ENCODE data around the gene LGALS9B.
"Not testable (repeated sequence)": the region's sequence is repeated elsewhere in the genome, so short reads cannot be mapped to it uniquely, and the experiment has no call there.

The LGALS9B gene

DNA sequence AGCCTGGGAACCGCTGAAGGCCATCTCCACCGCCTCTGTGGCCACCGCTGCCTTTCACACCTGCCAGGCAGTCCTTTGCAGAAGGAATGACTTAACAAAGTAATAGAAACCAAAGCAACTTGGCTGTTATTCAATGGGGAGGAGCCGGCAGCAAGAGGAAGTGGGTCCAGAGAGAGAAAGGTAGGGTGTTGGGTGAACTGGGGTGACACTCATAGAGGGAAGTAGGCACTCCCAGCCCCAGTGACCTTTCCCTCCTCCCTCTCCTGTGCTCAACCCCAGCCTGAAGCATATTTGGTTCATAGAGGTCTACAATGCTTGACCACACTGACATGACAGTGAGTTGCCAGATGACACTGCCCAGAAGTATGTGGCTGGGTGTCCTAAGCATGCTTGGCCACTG is at the start of gene LGALS9B:
TSS of gene LGALS9B (minus strand) at position 93 of the 400 bp plus-strand sequence. CDS start at position 24, 69 bp downstream.
- DNase-seq = not testable (repeated sequence)

DNA sequence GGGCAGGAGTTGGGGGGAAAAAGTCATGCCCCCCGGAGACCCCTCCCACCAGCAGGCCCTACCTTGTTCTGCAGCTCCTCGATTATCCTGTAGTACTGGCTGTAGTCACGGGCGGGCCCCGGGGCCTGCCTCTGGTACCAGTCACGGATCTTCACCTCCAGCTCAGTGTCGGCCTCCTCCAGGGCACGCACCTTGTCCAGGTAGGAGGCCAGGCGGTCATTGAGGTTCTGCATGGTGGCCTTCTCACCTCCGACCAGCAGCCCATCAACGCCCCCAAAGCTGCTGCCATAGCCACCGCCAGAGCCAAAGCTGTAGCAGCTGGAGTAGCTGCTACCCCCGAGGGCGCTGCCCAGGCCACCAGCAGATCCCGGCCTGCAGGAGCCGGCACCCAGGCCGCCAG is 49.6 kb upstream of the LGALS9B start:
- not testable (repeated sequence) for DNase-seq

DNA sequence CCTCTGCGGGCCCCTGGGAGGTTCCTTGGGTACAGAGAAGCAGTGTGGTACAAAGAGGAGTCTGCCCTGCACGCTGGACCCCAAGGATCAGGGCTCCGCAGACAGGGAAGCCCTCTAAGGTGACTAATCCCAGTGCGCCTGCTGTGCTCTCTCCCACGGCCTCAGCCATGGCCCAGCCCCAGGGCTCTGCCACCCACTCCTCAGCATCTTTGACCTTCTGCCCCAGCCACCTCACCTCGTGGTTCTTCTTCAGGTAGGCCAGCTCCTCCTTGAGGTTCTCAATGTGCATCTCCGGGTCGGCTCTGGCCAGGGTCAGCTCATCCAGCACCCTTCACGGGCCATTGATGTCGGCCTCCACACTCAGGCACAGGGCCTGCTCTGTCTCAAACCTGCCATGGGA is 47.8 kb upstream of the LGALS9B start:
- not testable (repeated sequence) for DNase-seq

DNA sequence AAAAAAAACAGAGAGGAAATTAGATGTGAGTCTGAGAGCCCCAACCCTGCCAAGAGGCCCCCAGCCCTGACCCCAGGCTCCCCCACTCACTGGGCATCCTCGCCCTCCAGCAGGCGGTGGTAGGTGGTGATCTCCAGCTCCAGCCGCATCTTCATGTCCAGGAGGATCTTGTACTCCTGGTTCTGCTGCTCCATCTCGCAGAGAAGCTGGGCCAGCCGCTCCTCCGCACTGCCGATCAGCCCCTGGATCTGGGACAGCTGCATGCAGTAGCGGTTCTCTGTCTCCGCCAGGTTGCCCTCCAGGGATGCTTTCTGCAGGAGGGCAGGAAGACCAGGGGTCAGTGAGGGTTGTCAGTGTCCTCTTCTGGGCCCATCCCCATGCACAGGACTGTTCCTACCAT is 46.2 kb upstream of the LGALS9B start:
- not testable (repeated sequence) for DNase-seq

DNA sequence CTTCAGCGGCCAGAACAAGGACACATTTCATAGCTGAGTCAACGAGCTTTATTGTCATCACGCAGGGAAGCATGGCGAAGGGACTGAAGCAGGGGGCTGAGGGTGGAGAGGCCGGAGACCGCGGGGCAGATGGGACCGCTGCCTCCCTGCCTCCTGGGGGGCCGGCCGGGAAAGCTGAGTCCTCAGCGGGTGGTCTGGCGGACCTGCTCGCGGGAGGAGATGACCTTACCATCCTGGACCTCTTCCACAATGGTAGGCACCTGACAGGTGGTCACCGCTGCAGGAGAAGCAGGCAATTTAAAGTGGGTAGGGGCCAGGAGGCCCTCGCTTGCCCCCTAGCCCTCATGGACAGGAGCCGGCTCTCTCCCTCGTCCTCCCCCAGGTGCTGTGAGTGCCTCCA is 45.0 kb upstream of the LGALS9B start:
- DNase-seq = not testable (repeated sequence)

DNA sequence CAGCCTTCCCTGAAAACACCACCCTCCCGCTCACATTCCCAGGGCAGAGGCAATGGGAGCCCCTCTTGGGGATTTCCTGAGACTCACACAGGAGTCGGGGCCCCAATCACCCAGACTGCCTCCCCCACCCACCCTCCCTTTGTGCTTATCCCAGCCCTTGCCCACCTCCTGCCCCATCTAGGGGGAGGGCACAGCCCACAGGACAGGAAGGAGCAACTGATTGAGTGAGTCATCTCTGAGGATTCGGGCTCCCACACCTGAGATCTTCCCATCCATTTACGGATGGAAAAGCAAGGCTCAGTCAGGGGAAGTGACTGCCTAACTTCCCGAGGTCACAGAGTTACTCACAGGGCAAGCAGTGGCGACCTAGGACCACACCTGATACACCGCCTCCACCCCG is 44.4 kb upstream of the LGALS9B start:
- not testable (repeated sequence) for DNase-seq

DNA sequence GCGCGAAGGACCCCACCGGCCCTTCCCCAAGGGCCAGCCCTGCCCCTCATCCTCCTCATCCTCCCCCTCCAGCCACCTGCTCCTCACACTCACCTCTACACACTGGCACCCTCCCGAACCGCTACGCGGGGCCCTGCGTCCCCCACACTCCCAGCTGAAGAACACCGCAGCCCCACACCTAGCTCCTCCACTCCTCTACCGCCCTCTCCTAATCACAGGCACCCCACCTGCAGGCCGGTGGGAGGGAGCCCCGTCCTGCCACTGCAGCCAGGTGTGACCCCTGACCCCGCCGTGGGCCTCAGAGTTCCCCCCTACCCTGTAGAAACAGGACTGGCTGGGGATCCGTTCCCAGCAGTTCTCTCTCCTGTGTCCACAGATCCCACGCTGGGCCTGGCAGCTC is 38.0 kb upstream of the LGALS9B start:
- not testable (repeated sequence) for DNase-seq

DNA sequence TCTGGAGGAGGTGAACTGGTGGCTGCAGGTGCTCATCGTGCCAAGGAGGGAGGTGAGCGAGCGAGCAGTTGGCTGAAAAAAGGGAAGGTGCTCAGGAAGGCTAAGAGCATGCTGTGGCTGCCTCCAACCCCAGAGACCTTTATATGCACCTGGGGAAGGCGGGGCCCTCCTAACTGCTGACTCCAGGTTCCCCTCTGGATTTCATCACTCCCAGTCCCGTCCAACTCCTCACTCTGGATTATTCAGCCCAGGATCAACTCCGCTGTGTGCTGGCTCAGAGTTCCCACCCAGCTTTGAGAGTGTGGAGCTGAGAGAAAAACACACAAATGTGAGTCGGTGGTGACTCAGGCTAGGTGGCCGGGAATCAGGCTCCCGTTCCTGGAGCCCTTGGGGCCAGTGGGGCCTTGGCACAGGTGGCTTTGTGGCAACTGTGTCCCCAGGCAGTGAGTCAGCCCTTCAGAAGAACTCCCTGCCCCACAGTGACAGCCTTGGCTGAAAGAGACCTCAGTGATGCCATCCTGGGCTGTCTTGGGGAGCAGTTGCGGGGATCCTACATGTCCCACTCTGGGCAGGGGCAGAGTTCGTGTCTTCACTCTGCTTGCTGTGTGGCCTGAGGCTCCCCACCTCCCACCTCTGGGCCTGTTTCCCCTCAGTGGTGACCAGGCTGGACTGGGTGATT is 37.2 kb upstream of the LGALS9B start:
- not testable (repeated sequence) for DNase-seq

DNA sequence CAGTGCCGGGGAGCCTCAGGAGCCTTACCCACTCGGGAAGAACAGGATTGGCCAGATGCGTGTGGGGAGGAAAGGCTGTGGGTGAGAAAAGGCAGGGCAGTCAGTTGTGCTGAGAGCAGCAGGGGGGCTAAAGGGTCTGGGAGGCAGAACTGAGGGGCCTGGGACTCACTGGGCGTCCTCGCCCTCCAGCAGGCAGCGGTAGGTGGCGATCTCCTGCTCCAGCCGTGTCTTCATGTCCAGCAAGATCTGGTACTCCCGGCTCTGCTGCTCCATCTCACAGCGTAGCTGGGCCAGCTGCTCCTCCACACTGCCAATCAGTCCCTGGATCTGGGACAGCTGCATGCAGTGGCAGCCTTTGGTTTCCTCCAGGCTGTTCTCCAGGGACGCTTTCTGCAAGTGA is 34.6 kb upstream of the LGALS9B start:
- DNase-seq = not testable (repeated sequence)

DNA sequence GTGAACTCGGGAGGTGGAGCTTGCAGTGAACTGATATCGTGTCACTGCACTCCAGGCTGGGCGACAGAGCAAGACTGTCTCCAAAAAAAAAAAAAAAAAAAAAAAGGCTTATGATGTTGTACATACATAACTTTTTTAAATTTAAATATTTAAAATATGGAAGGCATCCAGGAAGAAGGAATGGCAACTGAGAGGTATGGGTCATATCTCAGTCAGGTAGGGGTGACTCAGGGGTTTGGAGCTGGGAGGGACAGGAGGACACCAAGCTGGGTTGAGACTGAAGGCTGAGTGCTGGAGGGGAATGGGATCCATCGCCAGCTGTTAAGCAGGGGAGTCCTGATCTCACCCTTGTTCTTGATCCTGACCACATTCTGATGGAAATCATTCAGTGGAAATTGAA is 33.0 kb upstream of the LGALS9B start:
- not testable (repeated sequence) for DNase-seq

DNA sequence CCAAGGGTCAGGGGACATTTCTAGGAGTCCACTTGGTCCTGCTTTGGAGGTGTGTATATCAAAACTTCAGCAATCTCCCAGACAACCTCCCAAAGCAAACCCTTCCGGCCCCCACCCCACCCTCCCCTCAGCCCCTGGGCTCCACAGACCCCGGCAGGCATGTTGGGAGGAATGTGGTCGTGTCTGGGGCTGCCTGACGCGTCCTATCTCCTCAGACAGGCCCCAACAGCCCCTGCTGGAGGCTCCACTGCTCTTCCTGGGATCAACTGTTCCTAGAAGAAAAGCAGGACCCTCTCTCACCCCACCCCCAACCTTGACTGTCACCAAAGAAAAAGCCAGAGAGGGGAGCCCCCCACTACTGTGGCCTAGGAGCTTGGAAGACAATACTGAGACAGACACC is 28.1 kb upstream of the LGALS9B start:
- not testable (repeated sequence) for DNase-seq

DNA sequence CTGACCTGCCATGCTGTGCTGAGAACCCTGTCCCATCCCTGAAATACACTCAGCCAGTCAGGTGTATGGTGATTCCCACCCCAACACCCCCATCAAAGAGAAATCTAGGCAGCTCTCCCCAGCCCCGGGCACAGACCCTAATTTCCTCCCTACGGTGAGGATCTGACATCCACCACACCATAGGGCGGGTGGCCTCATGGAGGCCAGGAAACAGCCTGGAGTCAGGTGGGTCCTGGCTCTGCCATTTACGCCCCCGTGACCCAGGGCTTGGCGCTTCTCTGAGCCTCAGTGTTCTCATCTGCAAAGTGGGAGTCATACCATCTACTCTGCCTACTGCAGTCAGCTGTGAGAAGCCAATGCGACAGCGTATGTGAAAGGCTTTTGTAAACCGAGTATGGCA is 27.4 kb upstream of the LGALS9B start:
- DNase-seq = not testable (repeated sequence)

DNA sequence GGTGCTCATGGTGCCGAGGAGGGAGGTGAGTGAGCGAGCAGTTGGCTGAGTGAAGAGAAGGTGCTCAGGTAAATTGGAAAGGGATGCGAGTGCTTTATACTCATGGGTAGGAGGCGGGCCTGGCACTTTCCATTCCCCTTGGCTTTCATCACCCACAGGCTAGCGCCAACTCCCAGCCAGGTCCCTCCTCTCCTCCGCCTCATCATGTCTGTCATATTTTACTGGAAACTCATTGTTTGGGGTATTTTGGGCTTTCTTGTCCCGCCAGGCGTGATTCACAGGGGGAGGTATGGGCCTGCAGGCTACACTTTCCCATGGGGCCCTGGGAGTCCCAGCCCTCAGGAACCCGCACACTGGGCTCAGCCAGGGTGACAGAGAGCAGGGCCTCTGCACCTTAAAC is 26.8 kb upstream of the LGALS9B start:
- not testable (repeated sequence) for DNase-seq

DNA sequence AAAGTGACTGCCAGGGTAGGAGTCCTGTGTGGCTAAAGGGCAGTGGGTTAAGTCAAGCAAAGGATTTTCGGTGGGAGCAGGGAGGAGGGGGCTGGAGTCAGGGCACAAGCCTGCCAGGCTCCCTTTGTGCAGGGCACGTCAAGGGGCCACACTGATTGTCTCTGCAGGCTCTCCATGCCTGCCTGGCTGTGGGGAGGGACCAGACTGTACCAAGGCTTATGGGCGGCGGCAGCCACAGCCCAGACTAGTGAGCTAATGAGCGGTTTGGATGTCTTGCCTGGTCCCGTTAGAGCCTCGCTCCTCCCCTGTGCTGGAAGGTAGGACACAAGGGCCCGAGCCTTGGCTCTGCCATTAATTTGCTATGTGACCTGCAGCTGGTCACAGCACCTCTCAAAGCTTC is 25.6 kb upstream of the LGALS9B start:
- not testable (repeated sequence) for DNase-seq

DNA sequence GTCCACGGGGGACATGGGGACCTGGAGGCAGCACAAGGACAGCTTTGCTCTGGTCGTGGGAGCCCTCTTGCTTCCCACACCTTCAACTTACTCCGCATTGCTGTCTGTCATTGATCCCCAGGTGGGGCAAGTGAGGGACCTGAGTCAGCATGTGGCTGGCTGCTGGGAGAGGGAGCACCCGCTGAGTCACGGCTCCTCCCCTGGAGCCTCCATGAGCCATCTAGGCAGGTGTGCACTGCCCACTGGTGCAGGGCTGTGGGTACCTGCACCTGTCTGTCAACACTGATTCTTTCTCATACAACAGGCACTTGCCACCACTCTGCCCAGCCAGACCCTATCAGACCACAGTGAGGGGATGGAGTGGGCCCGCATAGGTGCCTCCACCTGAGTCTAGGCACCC is 24.8 kb upstream of the LGALS9B start:
- DNase-seq = not testable (repeated sequence)

DNA sequence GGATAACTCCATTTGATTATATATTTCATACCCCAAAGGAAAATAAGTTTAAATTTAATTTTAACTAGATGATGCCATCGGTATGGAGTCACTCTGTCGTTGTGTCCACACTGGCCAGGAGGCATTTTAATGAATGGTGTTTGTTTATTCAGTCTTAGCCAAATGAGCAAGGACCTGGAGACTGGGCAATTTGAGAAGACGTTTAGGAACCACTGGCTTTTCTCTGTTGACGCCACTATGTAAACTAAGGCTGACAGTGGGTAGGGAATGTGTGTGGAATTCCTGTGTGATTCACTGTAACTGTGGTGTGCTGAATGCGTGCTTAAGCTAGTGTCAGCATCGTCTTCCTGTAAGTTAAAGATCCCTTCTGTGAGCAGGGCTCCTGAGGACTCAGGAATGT is 17.6 kb upstream of the LGALS9B start:
- not testable (repeated sequence) for DNase-seq

DNA sequence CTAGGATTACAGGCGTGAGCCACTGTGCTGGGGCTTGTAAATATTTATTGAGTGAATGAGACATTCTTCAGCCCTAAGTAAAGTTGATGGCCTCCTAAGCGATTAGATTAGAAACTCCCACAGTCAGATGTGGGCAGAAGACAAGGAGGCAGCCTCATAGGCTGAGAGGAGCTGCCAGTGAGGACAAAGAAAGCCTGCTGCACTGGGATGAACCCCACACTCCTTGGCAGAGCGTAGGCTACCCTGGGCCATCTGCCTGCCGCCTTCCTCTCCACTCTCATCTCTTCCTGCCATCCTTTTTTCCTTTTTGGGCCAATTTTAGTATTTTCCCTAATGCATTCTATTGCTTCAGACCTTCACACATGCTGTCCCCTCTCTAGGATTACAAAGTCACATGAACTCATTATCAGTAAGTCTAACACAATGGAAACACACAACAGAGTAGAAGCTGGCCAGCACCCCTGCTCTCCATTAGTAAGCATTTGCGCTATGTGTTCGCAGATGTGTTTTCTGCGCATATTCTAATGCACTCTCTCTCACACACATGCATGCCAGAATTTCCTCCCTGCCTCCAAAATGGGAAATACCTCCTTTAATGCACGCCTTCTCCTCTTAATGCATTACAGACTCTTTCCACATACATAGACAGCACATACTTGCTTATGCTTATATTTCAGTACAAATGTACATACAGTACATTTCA is 12.7 kb upstream of the LGALS9B start:
- DNase-seq = not testable (repeated sequence)

DNA sequence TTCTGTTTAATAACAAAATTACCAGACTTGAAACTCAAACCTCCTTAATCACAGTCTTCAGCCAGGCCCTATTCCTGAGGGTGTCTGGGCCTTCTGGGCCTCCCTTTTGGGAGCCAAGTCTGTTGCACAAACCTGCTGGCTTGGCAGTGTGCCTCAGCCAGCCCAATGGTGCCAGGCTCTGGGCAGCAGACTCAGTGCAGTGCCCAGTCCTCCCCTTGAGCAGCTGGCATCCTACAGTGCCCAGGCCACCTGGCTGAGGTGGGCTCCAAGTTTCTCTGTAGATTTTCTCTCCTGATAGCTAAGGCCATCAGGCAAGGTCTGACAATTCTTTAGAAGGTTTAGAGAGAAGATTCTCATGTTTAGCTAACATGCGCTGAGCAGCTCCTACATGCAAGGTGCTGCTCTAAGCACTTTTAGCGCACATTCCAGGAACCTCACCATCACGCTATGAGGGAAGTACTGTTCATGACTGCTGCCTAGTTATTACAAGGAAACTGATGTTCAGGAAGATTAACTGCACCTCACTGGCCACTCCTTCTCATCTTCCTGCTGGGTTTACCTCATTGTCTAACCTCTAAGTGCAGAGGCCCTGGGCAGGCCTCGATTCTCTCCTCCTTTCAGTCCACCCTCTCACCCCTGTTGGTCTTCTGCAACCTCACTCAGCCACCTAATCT is 10.2 kb upstream of the LGALS9B start:
- DNase-seq = not testable (repeated sequence)

DNA sequence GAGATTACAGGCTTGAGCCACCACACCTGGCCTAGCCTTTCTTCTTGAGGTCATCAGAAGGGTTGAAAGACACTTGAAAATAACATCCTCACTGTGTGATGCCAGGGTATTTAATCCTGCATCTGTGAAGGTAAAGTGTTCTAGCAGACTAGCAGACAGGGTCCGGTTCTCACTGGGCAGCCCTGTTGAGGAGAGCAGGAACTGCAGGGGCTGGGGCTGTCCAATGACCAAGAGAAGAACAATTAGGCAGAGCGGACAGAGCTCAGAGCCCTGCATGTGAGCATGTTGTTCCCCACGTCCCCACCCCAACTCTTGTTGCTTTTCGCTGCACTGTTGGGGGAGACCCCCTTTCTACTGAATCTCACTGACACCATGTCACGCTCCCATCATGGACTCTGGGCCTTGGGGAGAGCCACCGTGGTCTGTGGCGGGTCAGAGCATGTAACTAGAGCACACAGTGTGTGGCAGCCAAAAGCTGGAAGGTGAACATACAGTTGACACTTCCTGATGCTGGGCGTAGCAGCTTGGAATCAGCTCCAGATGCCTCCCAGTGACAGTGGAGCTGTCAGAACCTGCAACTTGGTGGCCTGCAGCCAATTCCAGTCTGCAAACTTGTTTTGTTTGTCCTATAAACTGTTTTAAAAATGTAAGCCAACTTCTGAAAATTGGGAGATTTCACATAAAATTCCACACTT is 7.9 kb upstream of the LGALS9B start:
- DNase-seq = not testable (repeated sequence)

DNA sequence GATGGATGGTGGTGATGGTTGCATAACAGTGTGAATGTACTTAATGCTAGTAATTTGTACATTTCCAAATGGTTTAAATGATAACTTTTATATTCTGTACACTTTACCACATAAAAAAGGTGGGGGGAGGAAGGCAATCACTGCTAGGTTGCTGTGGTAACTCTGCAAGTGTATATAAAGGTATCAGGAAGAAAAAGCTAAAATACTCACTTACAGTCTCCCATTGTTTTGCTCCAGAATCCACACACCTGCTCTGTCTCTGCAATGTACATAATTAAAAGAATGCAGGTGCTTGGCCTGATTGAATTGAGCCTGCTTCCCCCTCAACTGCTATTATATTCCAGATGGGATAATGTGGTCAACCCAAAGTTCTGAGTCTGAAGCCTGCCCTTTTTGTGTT is 6.7 kb upstream of the LGALS9B start:
- DNase-seq = not testable (repeated sequence)

DNA sequence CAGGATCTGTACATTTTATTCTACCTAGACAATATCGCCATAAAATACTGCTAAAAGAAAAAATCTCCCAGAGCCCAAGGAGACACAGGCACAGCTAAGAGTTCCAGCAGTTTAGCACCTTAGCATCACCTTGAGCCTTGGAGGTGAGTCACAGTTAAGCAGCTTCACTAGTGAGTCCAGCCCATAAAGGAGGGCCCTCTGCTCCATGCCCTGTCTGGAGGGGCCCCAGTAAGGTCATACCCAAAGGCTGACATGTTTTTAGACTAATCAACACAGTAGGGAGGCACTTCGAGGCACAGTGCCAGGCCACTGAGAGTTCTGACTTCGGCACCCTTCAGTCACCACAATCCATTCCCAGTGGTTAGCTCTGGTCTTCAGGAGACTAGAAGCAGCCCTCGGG is 2.6 kb upstream of the LGALS9B start:
- not testable (repeated sequence) for DNase-seq

DNA sequence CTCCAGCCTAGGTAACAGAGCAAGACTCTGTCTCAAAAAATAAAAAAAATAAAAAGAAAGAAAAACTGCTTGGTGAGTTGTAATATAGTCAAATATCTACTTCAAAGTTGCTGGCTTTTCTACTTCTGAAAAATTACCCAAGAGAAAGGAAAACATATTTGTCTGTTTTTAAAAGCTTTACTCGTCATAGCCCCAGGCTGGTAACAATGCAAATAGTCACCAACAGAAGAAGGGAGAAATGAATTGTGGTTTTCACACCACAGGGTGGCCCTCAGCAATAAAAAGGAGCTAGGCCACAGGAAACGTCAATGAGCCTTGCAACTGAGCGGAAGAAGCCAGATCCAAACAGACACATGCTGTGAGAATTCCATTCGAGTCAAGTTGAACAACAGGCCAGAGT is 1.8 kb upstream of the LGALS9B start:
- DNase-seq = not testable (repeated sequence)

DNA sequence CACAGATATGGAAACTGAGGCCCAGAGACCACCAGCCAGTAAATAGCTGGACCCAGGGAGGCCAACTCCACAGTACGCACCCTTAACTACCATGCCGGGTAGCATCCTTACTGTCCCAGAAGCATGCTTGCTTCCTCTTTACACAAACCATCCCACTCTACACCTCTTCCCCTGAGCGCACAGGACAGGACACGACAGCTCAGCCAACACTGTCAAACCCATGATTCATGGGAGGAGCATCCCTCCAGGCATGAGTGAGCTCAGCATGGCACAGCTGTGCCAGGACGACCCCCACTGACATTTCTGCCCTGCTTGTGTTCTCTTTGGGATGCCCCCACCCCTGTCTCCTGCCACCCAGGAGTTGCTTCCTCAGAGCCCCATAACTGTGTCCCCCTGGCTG is 340 bp downstream of the LGALS9B start:
- DNase-seq = not testable (repeated sequence)

All from CD4-positive, alpha-beta T cell treated with Interleukin-21 for 1 hour (primary cell).